Measurements from ENCODE around the gene TCF25. TPM values are rescaled to one million over a fixed set of nuclear protein-coding genes. Genes with fewer than 3 reads are reported as not detected.

Gene TCF25
- total RNA-seq, 2 experiments from 2014 or later = 306 to 307 TPM

GRCh38 chr16:89869911-89870310 is 3.5 kb upstream of the TCF25 start:
- intact Hi-C loops (cut with DNase I, micrococcal nuclease) = loop anchor here in 1 of 2 experiments (5.0 to 10.0 kb wide), 5 partner anchors 53 to 623 kb away; partner anchors contain the start of genes ANKRD11, CPNE7, DBNDD1 and FANCA
- TF ChIP-seq, protein P1, sequence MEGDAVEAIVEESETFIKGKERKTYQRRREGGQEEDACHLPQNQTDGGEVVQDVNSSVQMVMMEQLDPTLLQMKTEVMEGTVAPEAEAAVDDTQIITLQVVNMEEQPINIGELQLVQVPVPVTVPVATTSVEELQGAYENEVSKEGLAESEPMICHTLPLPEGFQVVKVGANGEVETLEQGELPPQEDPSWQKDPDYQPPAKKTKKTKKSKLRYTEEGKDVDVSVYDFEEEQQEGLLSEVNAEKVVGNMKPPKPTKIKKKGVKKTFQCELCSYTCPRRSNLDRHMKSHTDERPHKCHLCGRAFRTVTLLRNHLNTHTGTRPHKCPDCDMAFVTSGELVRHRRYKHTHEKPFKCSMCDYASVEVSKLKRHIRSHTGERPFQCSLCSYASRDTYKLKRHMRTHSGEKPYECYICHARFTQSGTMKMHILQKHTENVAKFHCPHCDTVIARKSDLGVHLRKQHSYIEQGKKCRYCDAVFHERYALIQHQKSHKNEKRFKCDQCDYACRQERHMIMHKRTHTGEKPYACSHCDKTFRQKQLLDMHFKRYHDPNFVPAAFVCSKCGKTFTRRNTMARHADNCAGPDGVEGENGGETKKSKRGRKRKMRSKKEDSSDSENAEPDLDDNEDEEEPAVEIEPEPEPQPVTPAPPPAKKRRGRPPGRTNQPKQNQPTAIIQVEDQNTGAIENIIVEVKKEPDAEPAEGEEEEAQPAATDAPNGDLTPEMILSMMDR (IDR thresholded peaks at IDR 0.05) = no peak

GRCh38 chr16:89870440-89870839 is 3.0 kb upstream of the TCF25 start:
- H3K4me3 ChIP-seq (ENCODE audit: low read length) = no peak overlapping the region
- H3K36me3 ChIP-seq (ENCODE audit: insufficient read depth, low read length) = peaks cover 7% of the 10 kb centered on the region
- Mint-ChIP-seq H3K4me3 (no peak overlapping the region), H3K4me1 (ENCODE audit: low read depth) (peaks cover 14% of the 10 kb centered on the region), H3K9me3 (peaks cover 2% of the 10 kb centered on the region), H3K27ac (no peak overlapping the region), H3K36me3 (ENCODE audit: low read depth) (peaks cover 28% of the 10 kb centered on the region), H3K27me3 (no peaks in the 10 kb centered on the region)
- ChIA-PET CTCF (interaction anchor here (5.8 kb wide), 1 partner anchor 10 kb away, joined by 38 read pairs; no protein-coding TSS in a partner anchor), POLR2A (interaction anchor here (4.8 kb wide), 1 partner anchor 8 kb away, joined by 104 read pairs; no protein-coding TSS in a partner anchor)
- intact Hi-C loops (cut with DNase I, micrococcal nuclease) = loop anchor here in 1 of 2 experiments (5.0 kb wide), 4 partner anchors 53 to 623 kb away; partner anchors contain the start of genes ANKRD11, DBNDD1 and FANCA
- TF ChIP-seq, protein P1 (IDR thresholded peaks at IDR 0.05) = no peak
- peaks cover 23% of the 10 kb centered on the region for H3K4me1 ChIP-seq (ENCODE audit: insufficient read depth, low read length)
- no peak overlapping the region for H3K27ac ChIP-seq (ENCODE audit: low read depth in 1 of 2, low read length in 2 of 2)
- no peaks in the 10 kb centered on the region for H3K27me3 ChIP-seq (ENCODE audit: control insufficient read depth in 1 of 2, insufficient read depth in 2 of 2, low read length in 2 of 2)
- ATAC-seq (ENCODE audit: poor library complexity) (no peak), DNase-seq (peak in 1 of 14 experiments; percentile 28)
- peaks cover 0 to 22% of the 10 kb centered on the region in 2 experiments for H3K9me3 ChIP-seq (ENCODE audit: control insufficient read depth in 1 of 2, insufficient read depth in 1 of 2, low read length in 2 of 2)

More at GRCh38 chr16:89869911-89870310, 3.5 kb upstream of the TCF25 start:
- no peak overlapping the region for H3K27ac ChIP-seq (ENCODE audit: low read depth in 1 of 2, low read length in 2 of 2)
- ATAC-seq (ENCODE audit: poor library complexity) = no peak
- ChIA-PET POLR2A (no interaction called here), CTCF (interaction anchor here (0.6 to 5.8 kb wide), 2 partner anchors 9 to 169 kb away, joined by 3 to 38 read pairs; no protein-coding TSS in a partner anchor)
- H3K4me3 ChIP-seq (ENCODE audit: low read length) = no peak overlapping the region
- Mint-ChIP-seq H3K36me3 (ENCODE audit: low read depth) (peaks cover 22% of the 10 kb centered on the region), H3K9me3 (no peaks in the 10 kb centered on the region), H3K4me1 (ENCODE audit: low read depth) (peaks cover 9% of the 10 kb centered on the region), H3K4me3 (no peak overlapping the region), H3K27ac (no peak overlapping the region), H3K27me3 (no peaks in the 10 kb centered on the region)
- peaks cover 27% of the 10 kb centered on the region for H3K4me1 ChIP-seq (ENCODE audit: insufficient read depth, low read length)
- H3K27me3 ChIP-seq (ENCODE audit: control insufficient read depth in 1 of 2, insufficient read depth in 2 of 2, low read length in 2 of 2) = no peaks in the 10 kb centered on the region
- peaks cover 0 to 19% of the 10 kb centered on the region in 2 experiments for H3K9me3 ChIP-seq (ENCODE audit: control insufficient read depth in 1 of 2, insufficient read depth in 1 of 2, low read length in 2 of 2)
- DNase-seq = peak in 1 of 14 experiments; percentile 33
- H3K36me3 ChIP-seq (ENCODE audit: insufficient read depth, low read length) = peaks cover 3% of the 10 kb centered on the region

GRCh38 chr16:89871895-89872294 is 1.5 kb upstream of the TCF25 start:
- Histone ChIP-seq H3K36me3 (ENCODE audit: insufficient read depth, low read length) (peaks cover 16% of the 10 kb centered on the region), H3K4me1 (ENCODE audit: insufficient read depth, low read length) (peaks cover 23% of the 10 kb centered on the region), H3K4me3 (ENCODE audit: low read length) (no peak overlapping the region), H3K27me3 (ENCODE audit: control insufficient read depth in 1 of 2, insufficient read depth in 2 of 2, low read length in 2 of 2) (no peaks in the 10 kb centered on the region), H3K27ac (ENCODE audit: low read depth in 1 of 2, low read length in 2 of 2) (no peak overlapping the region), H3K9me3 (ENCODE audit: control insufficient read depth in 1 of 2, insufficient read depth in 1 of 2, low read length in 2 of 2) (peaks cover 0 to 26% of the 10 kb centered on the region in 2 experiments)
- no peak for ATAC-seq (ENCODE audit: poor library complexity)
- intact Hi-C loops (cut with DNase I, micrococcal nuclease) = loop anchor here in 1 of 2 experiments (2.0 to 5.0 kb wide), 5 partner anchors 55 to 625 kb away; partner anchors contain the start of genes ANKRD11, DBNDD1, FANCA and VPS9D1
- Mint-ChIP-seq H3K9me3 (peaks cover 2% of the 10 kb centered on the region), H3K27ac (peak overlapping the region; percentile 79), H3K4me1 (ENCODE audit: low read depth) (peaks cover 14% of the 10 kb centered on the region), H3K27me3 (no peaks in the 10 kb centered on the region), H3K36me3 (ENCODE audit: low read depth) (peaks cover 28% of the 10 kb centered on the region), H3K4me3 (peak overlapping the region; percentile 30)
- ChIA-PET CTCF (interaction anchor here (0.6 to 5.8 kb wide), 3 partner anchors 11 to 1372 kb away, joined by 3 to 38 read pairs (median 3); no protein-coding TSS in a partner anchor), POLR2A (interaction anchor here (0.8 to 4.8 kb wide), 5 partner anchors 9 to 175 kb away, joined by 3 to 104 read pairs (median 25); partner anchors contain the start of gene SPATA2L)
- peak in 1 of 14 experiments; percentile 26 for DNase-seq
- TF ChIP-seq, protein P1 (IDR thresholded peaks at IDR 0.05) = no peak
